Endothelial cell of umbilical vein (primary cell): ENCODE data around the gene CD58. TPM values are rescaled to one million over a fixed set of nuclear protein-coding genes. Genes with fewer than 3 reads are reported as not detected.

Experiments used
- BruUV-seq: library from RNA; stranded (reverse); fragments of 400-500 nt; replicated peaks from 2 replicates; lab custom pipeline; 2021; lab: Mats Ljungman, UMichigan
- CTCF ChIA-PET: fragments of 300-600, 350-600 bp; sonication (Branson Sonifier 250); formaldehyde crosslinking; loops from one replicate; lab custom pipeline; 2021; ENCODE audit warnings: antibody characterized with exemption, inconsistent platforms; lab: Charles Lee
- POLR2A ChIA-PET: fragments of 300-600, 350-600 bp; sonication (Branson Sonifier 250); formaldehyde crosslinking; loops from one replicate; lab custom pipeline; 2021; ENCODE audit warnings: antibody characterized with exemption, inconsistent platforms; lab: Charles Lee
- DNase-seq: peaks from one replicate; pipeline ENCODE4 v3.0.0-alpha.2; 2011; ENCODE audit warnings: low read depth, low spot score
- FAIRE-seq: peaks from 2 replicates; lab custom pipeline; 2011; peaks lifted over from hg19 to GRCh38; lab: Jason Lieb, UNC
- H2AFZ ChIP-seq: 2 replicates; pipeline ENCODE4 v1.6.0; 2012; ENCODE audit warnings: low read depth, low read length, control low read depth, inconsistent platforms
- H3K27ac ChIP-seq: 2 replicates; pipeline ENCODE4 v1.5.1; 2011; ENCODE audit warnings: low read depth, mild to moderate bottlenecking, control low read depth, low read length, moderate library complexity; ENCODE audit not compliant: insufficient read depth
- H3K27me3 ChIP-seq, 2 experiments: 2 replicates each; pipeline versions ENCODE4 v1.6.0 to v1.6.1; 2011; ENCODE audit warnings: low read length in 2 of 2, mixed read lengths in 1 of 2; ENCODE audit not compliant: control insufficient read depth in 2 of 2, insufficient read depth in 2 of 2
- H3K36me3 ChIP-seq, 2 experiments: 2 replicates in 1 of 2; 3 replicates in 1 of 2; pipeline ENCODE4 v1.5.1; 2011; ENCODE audit warnings: low read length in 2 of 2, mild to moderate bottlenecking in 1 of 2, moderate library complexity in 1 of 2; ENCODE audit not compliant: control insufficient read depth in 2 of 2, insufficient read depth in 2 of 2; ENCODE audit errors: extremely low read depth in 1 of 2
- H3K4me1 ChIP-seq: 3 replicates; pipeline ENCODE4 v1.5.1; 2011; ENCODE audit warnings: mild to moderate bottlenecking, low read length; ENCODE audit not compliant: control insufficient read depth, insufficient read depth; ENCODE audit errors: extremely low read depth
- H3K4me2 ChIP-seq: 2 replicates; pipeline ENCODE4 v1.6.1; 2011; ENCODE audit warnings: low read length, control low read depth, mixed read lengths; ENCODE audit not compliant: insufficient read depth
- H3K4me3 ChIP-seq, 3 experiments: fragments of 200-600 bp in 1 of 3; sonication (generic), shearing (Covaris generic) in 1 of 3; replicated peaks in 1 of 3; 2 replicates each; pipeline ENCODE4 v1.5.1; 2011 to 2016; ENCODE audit warnings: control low read depth in 3 of 3, low read length in 3 of 3, mild to moderate bottlenecking in 2 of 3, inconsistent platforms in 1 of 3, low read depth in 1 of 3, moderate library complexity in 1 of 3; ENCODE audit not compliant: insufficient read depth in 1 of 3
- H3K79me2 ChIP-seq: 2 replicates; pipeline ENCODE4 v1.6.0; 2012; ENCODE audit warnings: low read length, inconsistent platforms; ENCODE audit not compliant: control insufficient read depth, insufficient read depth
- H3K9ac ChIP-seq: replicated peaks from 2 replicates; pipeline ENCODE3; 2011; ENCODE audit warnings: low read length, control low read depth; ENCODE audit not compliant: insufficient read depth; ENCODE audit errors: extremely low read depth
- H3K9me1 ChIP-seq: replicated peaks from 3 replicates; pipeline ENCODE4 v1.6.0; 2011; ENCODE audit warnings: mild to moderate bottlenecking, low read length; ENCODE audit not compliant: control insufficient read depth, insufficient read depth; ENCODE audit errors: extremely low read depth
- H3K9me3 ChIP-seq: replicated peaks from 2 replicates; pipeline ENCODE4 v1.5.1; 2012; ENCODE audit warnings: low read length, inconsistent platforms; ENCODE audit not compliant: control insufficient read depth, insufficient read depth
- H4K20me1 ChIP-seq: replicated peaks from 2 replicates; pipeline ENCODE3; 2011; ENCODE audit warnings: mild to moderate bottlenecking, low read length; ENCODE audit not compliant: control insufficient read depth, insufficient read depth; ENCODE audit errors: extremely low read depth
- EZH2 ChIP-seq: IDR thresholded peaks from 2 replicates; pipeline ENCODE4 v1.6.1; 2012; ENCODE audit warnings: borderline replicate concordance, low read depth, mild to moderate bottlenecking, moderate library complexity, low read length, inconsistent platforms; ENCODE audit not compliant: severe bottlenecking
- FOS ChIP-seq: IDR thresholded peaks from 2 replicates; pipeline ENCODE4 v1.6.1; 2011; ENCODE audit warnings: mild to moderate bottlenecking, low read length, moderate library complexity, borderline replicate concordance; ENCODE audit not compliant: insufficient read depth
- GATA2 ChIP-seq: IDR thresholded peaks from 2 replicates; pipeline ENCODE4 v1.7.0; 2011; ENCODE audit warnings: low read depth, mild to moderate bottlenecking, moderate library complexity, mixed read lengths, low read length; ENCODE audit not compliant: insufficient read length, insufficient read depth
- JUN ChIP-seq: IDR thresholded peaks from 2 replicates; pipeline ENCODE4 v1.6.1; 2011; ENCODE audit warnings: borderline replicate concordance, low read depth; ENCODE audit not compliant: insufficient read length, insufficient read depth
- MYC ChIP-seq: IDR thresholded peaks from one replicate; pipeline ENCODE4 v1.6.1; 2011; ENCODE audit warnings: mild to moderate bottlenecking, low read depth, low read length
- POLR2A ChIP-seq: IDR thresholded peaks from 2 replicates; pipeline ENCODE4 v1.6.1; 2012; ENCODE audit warnings: low read depth, mild to moderate bottlenecking, control low read depth, low read length
- POLR2AphosphoS5 ChIP-seq: IDR thresholded peaks from 2 replicates; pipeline ENCODE4 v1.6.1; 2012; ENCODE audit warnings: low read depth, mild to moderate bottlenecking, control low read depth, low read length, moderate library complexity; ENCODE audit not compliant: insufficient read depth
- dilution Hi-C: fragments of 300-500 bp; cut with MboI; formaldehyde crosslinking; loops from one replicate; pipeline ENCODE4 v1.15.0; 2019; ENCODE audit warnings: low sequenced_read_pairs; ENCODE audit not compliant: extremely low pct_ligation_motif_present
- intact Hi-C: fragments of 100-400 bp; cut with micrococcal nuclease; formaldehyde crosslinking; loops from one replicate; pipeline ENCODE4 v1.10.0; 2022
- polyA plus RNA-seq, 4 experiments: library from polyadenylated mRNA; depleted of rRNA in 3 of 4; stranded (reverse) in 3 of 4; unstranded in 1 of 4; fragments of >200 nt; gene quantifications; 2 replicates each; pipeline versions ENCODE4 v1.2.1 to v1.2.3, GENCODE V29; 2011 to 2012; ENCODE audit warnings: missing spikeins in 1 of 4
- total RNA-seq: library from RNA; stranded (reverse); gene quantifications from 2 replicates; pipeline ENCODE4 v1.2.3, GENCODE V29; 2021
- TF ChIP-seq, protein P1 (sequence below), 2 donors: IDR thresholded peaks; 1 replicate in 1 of 2; 2 replicates in 1 of 2; pipeline ENCODE4 v1.5.1; 2011; ENCODE audit warnings: low read length in 2 of 2, mild to moderate bottlenecking in 2 of 2, moderate library complexity in 2 of 2, control low read depth in 1 of 2, inconsistent platforms in 1 of 2, low read depth in 1 of 2; ENCODE audit not compliant: insufficient read depth in 1 of 2; ENCODE audit errors: extremely low read depth in 1 of 2
- TF ChIP-seq, protein P2 (sequence below): IDR thresholded peaks from 2 replicates; pipeline ENCODE4 v1.6.1; 2011; ENCODE audit not compliant: insufficient read depth, insufficient read length

Gene CD58
- total and polyA plus RNA-seq, 2 donors (not counting 3 experiments of a cell fraction or from before 2014, with no cell fraction given): 9.8 to 12.7 TPM

DNA sequence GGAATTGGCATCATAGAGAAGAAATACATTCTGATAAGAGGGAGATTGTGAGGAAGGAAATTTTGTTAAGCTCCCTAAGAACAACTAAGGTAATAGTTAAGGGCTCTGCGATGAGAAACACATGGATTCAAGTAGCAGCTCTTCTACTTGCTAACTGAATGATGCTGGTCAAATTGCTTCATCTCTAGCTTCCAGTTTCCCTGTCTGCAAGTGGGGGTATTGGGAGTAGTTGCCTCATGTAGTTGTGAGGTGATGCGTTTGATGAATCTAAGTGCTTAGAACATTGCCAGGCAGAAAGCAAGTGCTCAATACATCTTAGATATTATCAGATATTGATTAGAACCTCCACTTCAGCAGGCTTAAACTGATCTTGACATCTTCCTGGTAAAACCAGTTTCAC, 84.8 kb downstream of the CD58 start:
- H3K4me1 ChIP-seq: peaks cover 36% of the 10 kb centered on the region
- H3K27me3 ChIP-seq: no peaks in the 10 kb centered on the region
- intact Hi-C loops (loop anchor here (1.0 to 2.0 kb wide), 8 partner anchors 13 to 347 kb away; no protein-coding TSS in a partner anchor), dilution Hi-C loops (loop anchor here (25.0 kb wide), 1 partner anchor 99 kb away; no protein-coding TSS in a partner anchor)
- TF ChIP-seq MYC: no peak
- TF ChIP-seq, protein P1, sequence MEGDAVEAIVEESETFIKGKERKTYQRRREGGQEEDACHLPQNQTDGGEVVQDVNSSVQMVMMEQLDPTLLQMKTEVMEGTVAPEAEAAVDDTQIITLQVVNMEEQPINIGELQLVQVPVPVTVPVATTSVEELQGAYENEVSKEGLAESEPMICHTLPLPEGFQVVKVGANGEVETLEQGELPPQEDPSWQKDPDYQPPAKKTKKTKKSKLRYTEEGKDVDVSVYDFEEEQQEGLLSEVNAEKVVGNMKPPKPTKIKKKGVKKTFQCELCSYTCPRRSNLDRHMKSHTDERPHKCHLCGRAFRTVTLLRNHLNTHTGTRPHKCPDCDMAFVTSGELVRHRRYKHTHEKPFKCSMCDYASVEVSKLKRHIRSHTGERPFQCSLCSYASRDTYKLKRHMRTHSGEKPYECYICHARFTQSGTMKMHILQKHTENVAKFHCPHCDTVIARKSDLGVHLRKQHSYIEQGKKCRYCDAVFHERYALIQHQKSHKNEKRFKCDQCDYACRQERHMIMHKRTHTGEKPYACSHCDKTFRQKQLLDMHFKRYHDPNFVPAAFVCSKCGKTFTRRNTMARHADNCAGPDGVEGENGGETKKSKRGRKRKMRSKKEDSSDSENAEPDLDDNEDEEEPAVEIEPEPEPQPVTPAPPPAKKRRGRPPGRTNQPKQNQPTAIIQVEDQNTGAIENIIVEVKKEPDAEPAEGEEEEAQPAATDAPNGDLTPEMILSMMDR (IDR thresholded peaks at IDR 0.05; ENCODE audit: extremely low read depth in 1 of 2, insufficient read depth in 1 of 2, low read depth in 1 of 2, low read length in 2 of 2): no peak
- no peak for TF ChIP-seq POLR2AphosphoS5
- no peak for TF ChIP-seq JUN
- TF ChIP-seq POLR2A: no peak
- no peak for TF ChIP-seq GATA2
- TF ChIP-seq, protein P2, sequence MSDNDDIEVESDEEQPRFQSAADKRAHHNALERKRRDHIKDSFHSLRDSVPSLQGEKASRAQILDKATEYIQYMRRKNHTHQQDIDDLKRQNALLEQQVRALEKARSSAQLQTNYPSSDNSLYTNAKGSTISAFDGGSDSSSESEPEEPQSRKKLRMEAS: no peak
- no peak for TF ChIP-seq FOS
- no peak for TF ChIP-seq EZH2
- FAIRE-seq: no peak
- no peak overlapping the region for H3K9ac ChIP-seq
- H3K9me1 ChIP-seq: no peaks in the 10 kb centered on the region
- no peaks in the 10 kb centered on the region for H4K20me1 ChIP-seq
- H2AFZ ChIP-seq: no peak overlapping the region
- H3K79me2 ChIP-seq: no peaks in the 10 kb centered on the region
- H3K4me3 ChIP-seq: no peak overlapping the region
- no peaks in the 10 kb centered on the region for H3K9me3 ChIP-seq
- DNase-seq: no peak
- no peaks in the 10 kb centered on the region for H3K36me3 ChIP-seq
- CTCF ChIA-PET: interaction anchor here (0.7 to 8.2 kb wide), 54 partner anchors 8 to 679 kb away, joined by 3 to 427 read pairs (median 9); partner anchors contain the start of gene ATP1A1
- POLR2A ChIA-PET: interaction anchor here (1.5 to 1.9 kb wide), 2 partner anchors 13 to 338 kb away, joined by 3 to 5 read pairs; no protein-coding TSS in a partner anchor
- H3K27ac ChIP-seq: no peak overlapping the region
- peak overlapping the region; percentile 33 for H3K4me2 ChIP-seq
- BruUV-seq: no TSS peak
